Measurements from ENCODE around the gene ELK4. TPM values are rescaled to one million over a fixed set of nuclear protein-coding genes. Genes with fewer than 3 reads are reported as not detected.

ELK4 gene
- total RNA-seq, 2 donors from 2014 or later = 20.2 to 34.4 TPM

DNA sequence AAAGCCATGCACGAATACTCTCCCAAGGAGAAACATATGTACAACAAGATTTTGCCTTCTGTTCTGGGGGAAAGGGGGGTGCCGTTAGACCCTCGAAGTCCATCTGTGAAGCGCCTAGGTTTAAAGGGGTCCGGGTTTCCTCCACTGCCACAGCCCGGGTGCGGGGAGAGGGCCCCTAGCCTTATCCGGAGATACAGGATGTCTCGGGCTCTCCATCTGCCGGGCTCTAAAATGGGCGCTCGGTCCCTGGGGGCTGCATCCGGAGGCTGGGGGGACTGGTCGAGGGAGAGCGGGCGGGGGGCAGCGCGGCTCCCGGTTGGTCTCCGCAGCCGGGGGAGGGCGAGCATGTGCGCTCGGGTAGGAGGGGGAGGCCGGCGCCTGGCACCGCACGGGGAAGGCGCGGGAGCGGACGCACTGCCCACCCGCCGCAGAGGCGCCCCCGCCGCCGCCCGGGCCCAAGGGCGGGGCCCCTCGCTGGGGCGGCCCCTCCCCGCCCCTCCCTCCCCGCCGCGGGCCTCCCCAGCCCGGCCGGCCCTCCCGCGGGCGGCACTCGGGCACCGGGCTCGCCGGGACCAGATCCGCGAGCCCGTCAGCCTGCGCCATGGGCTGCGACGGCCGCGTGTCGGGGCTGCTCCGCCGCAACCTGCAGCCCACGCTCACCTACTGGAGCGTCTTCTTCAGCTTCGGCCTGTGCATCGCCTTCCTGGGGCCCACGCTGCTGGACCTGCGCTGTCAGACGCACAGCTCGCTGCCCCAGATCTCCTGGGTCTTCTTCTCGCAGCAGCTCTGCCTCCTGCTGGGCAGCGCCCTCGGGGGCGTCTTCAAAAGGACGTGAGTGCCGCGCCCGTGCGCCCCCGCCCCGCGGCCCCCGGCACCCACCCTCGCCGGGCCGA lies 63.1 kb downstream of the ELK4 start:
- peak overlapping the region in 1 of 2 donors; percentile 38 for H3K27ac ChIP-seq
- H3K27me3 ChIP-seq (replicated peaks; ENCODE audit: insufficient read depth) = peaks cover 14% of the 10 kb centered on the region
- no peak for ATAC-seq (ENCODE audit: insufficient number of reproducible peaks, low FRiP score, low read depth)
- H3K36me3 ChIP-seq = no peaks in the 10 kb centered on the region
- peaks cover 0 to 3% of the 10 kb centered on the region in 2 donors for H3K4me1 ChIP-seq (ENCODE audit: control insufficient read depth in 1 of 2, low read depth in 2 of 2)
- H3K4me3 ChIP-seq = peak overlapping the region; percentile 57
- TF ChIP-seq CTCF (IDR thresholded peaks at IDR 0.05) = no peak
- H3K9me3 ChIP-seq = no peaks in the 10 kb centered on the region
- DNase-seq (ENCODE audit: low spot score) = no peak

- Histone ChIP-seq H3K4me3 (peak overlapping the region; percentile 53), H3K4me1 (ENCODE audit: control insufficient read depth in 1 of 2, low read depth in 2 of 2) (peaks cover 0 to 3% of the 10 kb centered on the region in 2 donors), H3K36me3 (no peaks in the 10 kb centered on the region), H3K9me3 (no peaks in the 10 kb centered on the region), H3K27ac (peak overlapping the region in 1 of 2 donors; percentile 38), H3K27me3 (replicated peaks; ENCODE audit: insufficient read depth) (peaks cover 14% of the 10 kb centered on the region)
- ATAC-seq (ENCODE audit: insufficient number of reproducible peaks, low FRiP score, low read depth) = no peak
- DNase-seq (ENCODE audit: low spot score) = no peak
- TF ChIP-seq CTCF (IDR thresholded peaks at IDR 0.05) = no peak
Observed at GRCh38 chr1:205568135-205568468, 63.7 kb downstream of the ELK4 start.

DNA sequence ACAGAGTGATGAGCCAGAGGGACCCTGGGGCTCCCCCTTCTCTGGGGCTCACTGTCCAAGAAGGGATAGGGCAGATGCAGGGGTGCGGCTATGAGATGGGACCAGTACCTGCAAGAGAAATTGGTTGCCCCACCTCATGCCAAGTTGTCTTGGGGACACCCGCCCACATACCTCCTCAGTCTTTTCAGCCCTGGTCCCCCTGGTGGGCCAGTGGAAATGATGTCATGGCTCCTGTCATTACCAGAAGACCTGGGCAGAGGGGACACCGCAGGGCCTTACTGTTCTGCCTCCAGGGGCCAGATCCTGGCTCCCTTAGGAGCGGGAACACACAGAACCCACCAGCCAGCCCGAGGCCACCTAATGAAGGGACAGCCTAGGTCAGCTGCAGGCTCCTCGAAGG lies 64.1 kb downstream of the ELK4 start:
- Histone ChIP-seq H3K27ac (no peak overlapping the region), H3K4me3 (no peak overlapping the region), H3K4me1 (ENCODE audit: control insufficient read depth in 1 of 2, low read depth in 2 of 2) (peaks cover 0 to 3% of the 10 kb centered on the region in 2 donors), H3K9me3 (no peaks in the 10 kb centered on the region), H3K27me3 (replicated peaks; ENCODE audit: insufficient read depth) (peaks cover 14% of the 10 kb centered on the region), H3K36me3 (no peaks in the 10 kb centered on the region)
- no peak for TF ChIP-seq CTCF (IDR thresholded peaks at IDR 0.05)
- DNase-seq (ENCODE audit: low spot score) (no peak), ATAC-seq (ENCODE audit: insufficient number of reproducible peaks, low FRiP score, low read depth) (no peak)

DNA sequence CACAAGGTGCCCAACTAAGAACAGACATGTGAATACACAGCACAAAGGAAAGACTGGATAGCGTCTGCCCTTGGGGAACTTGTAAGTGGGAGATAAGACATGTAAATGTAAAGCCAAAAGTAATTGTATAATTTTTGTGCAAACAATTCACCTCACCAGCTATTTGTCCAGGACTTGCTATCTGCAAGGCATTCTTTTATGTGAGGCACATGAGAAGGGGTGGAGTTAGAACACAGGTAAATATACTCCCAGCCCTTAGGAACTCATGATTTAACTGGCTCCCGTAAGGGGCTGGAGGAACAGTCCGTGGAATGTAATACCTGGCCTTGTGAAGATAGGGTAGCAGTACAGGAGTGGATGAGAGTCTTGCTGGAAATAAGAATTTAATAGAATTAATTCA lies 66.0 kb downstream of the ELK4 start:
- no peak for DNase-seq (ENCODE audit: low spot score)

More for the DNA sequence above, 66.0 kb downstream of the ELK4 start:
- Histone ChIP-seq H3K4me1 (ENCODE audit: control insufficient read depth in 1 of 2, low read depth in 2 of 2) (peaks cover 0 to 3% of the 10 kb centered on the region in 2 donors), H3K9me3 (peaks cover 10% of the 10 kb centered on the region), H3K36me3 (no peaks in the 10 kb centered on the region), H3K27ac (no peak overlapping the region), H3K27me3 (replicated peaks; ENCODE audit: insufficient read depth) (peaks cover 14% of the 10 kb centered on the region), H3K4me3 (no peak overlapping the region)
- TF ChIP-seq CTCF (IDR thresholded peaks at IDR 0.05) = no peak
- ATAC-seq (ENCODE audit: insufficient number of reproducible peaks, low FRiP score, low read depth) = no peak
